Measurements from ENCODE around the gene DGKG.

The DGKG gene

GRCh38 chr3:186187401-186188275, 174.4 kb downstream of the DGKG start:
- Histone ChIP-seq H3K27me3 (replicated peaks; ENCODE audit: control insufficient read depth, insufficient read depth, low read length) (no peaks in the 10 kb centered on the region), H3K36me3 (ENCODE audit: control insufficient read depth, insufficient read depth, low read length) (no peaks in the 10 kb centered on the region), H3K4me3 (replicated peaks; ENCODE audit: low read depth, low read length) (no peak overlapping the region)
- DNase-seq (ENCODE audit: extremely low read depth, insufficient read length): no peak
- TF ChIP-seq, protein P1, sequence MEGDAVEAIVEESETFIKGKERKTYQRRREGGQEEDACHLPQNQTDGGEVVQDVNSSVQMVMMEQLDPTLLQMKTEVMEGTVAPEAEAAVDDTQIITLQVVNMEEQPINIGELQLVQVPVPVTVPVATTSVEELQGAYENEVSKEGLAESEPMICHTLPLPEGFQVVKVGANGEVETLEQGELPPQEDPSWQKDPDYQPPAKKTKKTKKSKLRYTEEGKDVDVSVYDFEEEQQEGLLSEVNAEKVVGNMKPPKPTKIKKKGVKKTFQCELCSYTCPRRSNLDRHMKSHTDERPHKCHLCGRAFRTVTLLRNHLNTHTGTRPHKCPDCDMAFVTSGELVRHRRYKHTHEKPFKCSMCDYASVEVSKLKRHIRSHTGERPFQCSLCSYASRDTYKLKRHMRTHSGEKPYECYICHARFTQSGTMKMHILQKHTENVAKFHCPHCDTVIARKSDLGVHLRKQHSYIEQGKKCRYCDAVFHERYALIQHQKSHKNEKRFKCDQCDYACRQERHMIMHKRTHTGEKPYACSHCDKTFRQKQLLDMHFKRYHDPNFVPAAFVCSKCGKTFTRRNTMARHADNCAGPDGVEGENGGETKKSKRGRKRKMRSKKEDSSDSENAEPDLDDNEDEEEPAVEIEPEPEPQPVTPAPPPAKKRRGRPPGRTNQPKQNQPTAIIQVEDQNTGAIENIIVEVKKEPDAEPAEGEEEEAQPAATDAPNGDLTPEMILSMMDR (IDR thresholded peaks at IDR 0.05; ENCODE audit: insufficient read depth, low read length, poor library complexity, severe bottlenecking): no peak

- Histone ChIP-seq H3K27me3 (replicated peaks; ENCODE audit: control insufficient read depth, insufficient read depth, low read length) (no peaks in the 10 kb centered on the region), H3K4me3 (replicated peaks; ENCODE audit: low read depth, low read length) (no peak overlapping the region), H3K36me3 (ENCODE audit: control insufficient read depth, insufficient read depth, low read length) (no peaks in the 10 kb centered on the region; the same call in 1 of the 2 replicates)
- TF ChIP-seq, protein P1 (IDR thresholded peaks at IDR 0.05; ENCODE audit: insufficient read depth, low read length, poor library complexity, severe bottlenecking): no peak
- peak; percentile 15 for DNase-seq (ENCODE audit: extremely low read depth, insufficient read length)
Observed at GRCh38 chr3:186185194-186185787, 176.7 kb downstream of the DGKG start.

- H3K27me3 ChIP-seq (replicated peaks; ENCODE audit: control insufficient read depth, insufficient read depth, low read length): no peaks in the 10 kb centered on the region
- H3K4me3 ChIP-seq (replicated peaks; ENCODE audit: low read depth, low read length): no peak overlapping the region
- no peaks in the 10 kb centered on the region; the same call in 1 of the 2 replicates for H3K36me3 ChIP-seq (ENCODE audit: control insufficient read depth, insufficient read depth, low read length)
- no peak for DNase-seq (ENCODE audit: extremely low read depth, insufficient read length)
- TF ChIP-seq, protein P1 (IDR thresholded peaks at IDR 0.05; ENCODE audit: insufficient read depth, low read length, poor library complexity, severe bottlenecking): no peak
Observed at GRCh38 chr3:186184021-186184420, 178.0 kb downstream of the DGKG start.

DNA sequence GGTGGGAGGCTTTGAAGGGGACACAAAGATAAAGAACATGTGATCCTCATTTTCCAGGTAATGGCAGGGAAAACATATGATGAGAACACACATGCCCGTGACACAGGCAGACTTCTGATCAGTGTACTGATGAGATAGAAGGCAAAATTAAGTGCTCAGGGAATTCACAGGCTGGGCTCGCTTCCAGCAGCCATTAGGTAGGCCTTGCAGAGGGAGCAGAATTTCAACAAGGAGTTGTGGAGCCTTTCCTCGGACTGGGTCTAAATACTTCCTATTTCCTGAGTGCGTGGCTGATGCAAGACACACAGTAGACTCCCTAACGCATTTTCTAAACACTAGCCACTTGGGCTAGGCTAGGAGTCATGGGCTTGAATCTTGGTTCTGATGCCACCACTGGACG, 179.2 kb downstream of the DGKG start:
- Histone ChIP-seq H3K4me3 (replicated peaks; ENCODE audit: low read depth, low read length) (no peak overlapping the region), H3K27me3 (replicated peaks; ENCODE audit: control insufficient read depth, insufficient read depth, low read length) (no peaks in the 10 kb centered on the region), H3K36me3 (ENCODE audit: control insufficient read depth, insufficient read depth, low read length) (no peaks in the 10 kb centered on the region; the same call in 1 of the 2 replicates)
- TF ChIP-seq, protein P1 (IDR thresholded peaks at IDR 0.05; ENCODE audit: insufficient read depth, low read length, poor library complexity, severe bottlenecking): no peak
- no peak for DNase-seq (ENCODE audit: extremely low read depth, insufficient read length)

DNA sequence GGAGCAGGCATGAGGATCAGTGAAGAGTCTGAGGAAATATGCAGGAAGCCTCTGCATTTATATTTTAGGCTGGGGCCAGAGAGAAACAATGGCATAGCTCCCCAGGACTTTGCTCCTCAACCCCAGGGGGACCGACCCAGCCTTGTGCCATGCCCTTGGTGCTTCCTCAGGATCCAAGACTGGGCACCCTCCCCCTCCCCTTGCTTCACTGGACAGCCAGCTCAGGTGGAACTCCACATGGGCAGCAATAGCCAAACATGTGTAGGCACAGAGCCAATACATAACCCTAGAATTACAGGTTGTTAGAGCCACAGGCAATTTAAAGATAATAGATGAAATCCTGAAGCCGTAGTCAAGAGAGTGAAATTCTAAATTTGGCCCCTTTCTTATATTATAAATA, 180.1 kb downstream of the DGKG start:
- Histone ChIP-seq H3K36me3 (ENCODE audit: control insufficient read depth, insufficient read depth, low read length) (no peaks in the 10 kb centered on the region; the same call in 1 of the 2 replicates), H3K4me3 (replicated peaks; ENCODE audit: low read depth, low read length) (no peak overlapping the region), H3K27me3 (replicated peaks; ENCODE audit: control insufficient read depth, insufficient read depth, low read length) (no peaks in the 10 kb centered on the region)
- no peak for DNase-seq (ENCODE audit: extremely low read depth, insufficient read length)
- TF ChIP-seq, protein P1 (IDR thresholded peaks at IDR 0.05; ENCODE audit: insufficient read depth, low read length, poor library complexity, severe bottlenecking): no peak

Data from GM06990 (cell line).